GM12872 (cell line): Measurements from ENCODE around the gene NRG3.

ENCODE experiments used
- TF ChIP-seq, protein P1 (sequence below): IDR thresholded peaks from 3 replicates; pipeline ENCODE4 v1.5.1; 2011; ENCODE audit warnings: low read depth, mild to moderate bottlenecking, low read length, moderate library complexity; ENCODE audit not compliant: insufficient read depth

Gene NRG3

DNA sequence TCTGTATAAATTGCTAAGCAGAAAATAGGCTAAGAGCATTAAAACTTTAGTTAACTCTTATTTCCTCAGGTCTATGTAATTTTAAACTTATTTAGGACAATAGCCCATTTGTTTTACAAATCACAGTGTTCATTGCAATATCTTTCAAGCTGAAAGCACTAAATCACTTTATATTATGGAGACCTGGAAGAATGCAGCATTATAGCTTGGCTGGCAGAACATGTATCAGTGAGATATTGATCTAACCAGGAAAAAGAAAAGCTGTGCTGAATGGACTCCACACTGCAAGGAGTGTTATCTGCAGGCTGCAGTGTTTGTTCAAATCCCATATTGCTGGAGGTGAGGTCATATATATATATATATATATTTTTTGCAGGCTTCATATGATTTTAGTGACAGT, 517.5 kb downstream of the NRG3 start:
- TF ChIP-seq, protein P1, sequence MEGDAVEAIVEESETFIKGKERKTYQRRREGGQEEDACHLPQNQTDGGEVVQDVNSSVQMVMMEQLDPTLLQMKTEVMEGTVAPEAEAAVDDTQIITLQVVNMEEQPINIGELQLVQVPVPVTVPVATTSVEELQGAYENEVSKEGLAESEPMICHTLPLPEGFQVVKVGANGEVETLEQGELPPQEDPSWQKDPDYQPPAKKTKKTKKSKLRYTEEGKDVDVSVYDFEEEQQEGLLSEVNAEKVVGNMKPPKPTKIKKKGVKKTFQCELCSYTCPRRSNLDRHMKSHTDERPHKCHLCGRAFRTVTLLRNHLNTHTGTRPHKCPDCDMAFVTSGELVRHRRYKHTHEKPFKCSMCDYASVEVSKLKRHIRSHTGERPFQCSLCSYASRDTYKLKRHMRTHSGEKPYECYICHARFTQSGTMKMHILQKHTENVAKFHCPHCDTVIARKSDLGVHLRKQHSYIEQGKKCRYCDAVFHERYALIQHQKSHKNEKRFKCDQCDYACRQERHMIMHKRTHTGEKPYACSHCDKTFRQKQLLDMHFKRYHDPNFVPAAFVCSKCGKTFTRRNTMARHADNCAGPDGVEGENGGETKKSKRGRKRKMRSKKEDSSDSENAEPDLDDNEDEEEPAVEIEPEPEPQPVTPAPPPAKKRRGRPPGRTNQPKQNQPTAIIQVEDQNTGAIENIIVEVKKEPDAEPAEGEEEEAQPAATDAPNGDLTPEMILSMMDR = no peak

DNA sequence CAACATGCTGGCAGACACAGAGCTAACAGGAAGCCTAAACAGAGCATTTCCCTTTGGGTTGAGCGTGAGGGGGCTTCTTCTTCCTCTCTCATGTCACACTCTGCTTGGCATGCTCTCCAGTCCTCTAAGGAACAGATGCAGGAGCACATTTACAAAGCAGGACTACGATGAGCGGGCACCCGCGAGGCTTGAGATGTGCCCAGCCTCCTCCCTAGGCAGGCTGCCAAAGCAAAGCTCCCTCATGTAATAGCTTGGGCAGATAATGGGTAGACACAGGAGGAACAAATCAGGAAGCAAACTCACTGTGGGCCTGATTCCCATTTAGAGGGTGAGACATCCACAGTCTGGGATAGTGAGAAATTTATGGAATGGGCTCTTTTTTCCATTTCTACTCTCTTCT, 519.1 kb downstream of the NRG3 start:
- TF ChIP-seq, protein P1 = no peak

DNA sequence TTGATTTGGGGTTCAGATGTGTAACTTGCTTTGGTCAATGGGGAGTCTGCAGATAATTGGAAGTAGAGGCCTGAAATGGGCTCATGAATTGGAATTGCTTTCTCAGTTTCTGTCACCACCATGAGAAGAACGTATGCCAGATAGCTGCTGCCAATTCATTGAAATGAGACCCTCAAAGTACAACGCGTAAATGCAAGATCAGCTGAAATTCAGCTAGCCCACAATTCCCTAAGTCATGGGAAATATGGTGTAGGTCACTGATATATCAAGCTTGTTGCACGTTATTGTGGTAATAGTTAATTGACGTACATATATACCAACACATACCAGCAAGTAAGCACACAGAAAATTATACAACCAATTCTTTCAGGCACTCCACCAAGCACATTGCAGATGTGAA, 520.0 kb downstream of the NRG3 start:
- TF ChIP-seq, protein P1 = no peak

- TF ChIP-seq, protein P1 = no peak
Observed at GRCh38 chr10:82396886-82397285, 521.9 kb downstream of the NRG3 start.

DNA sequence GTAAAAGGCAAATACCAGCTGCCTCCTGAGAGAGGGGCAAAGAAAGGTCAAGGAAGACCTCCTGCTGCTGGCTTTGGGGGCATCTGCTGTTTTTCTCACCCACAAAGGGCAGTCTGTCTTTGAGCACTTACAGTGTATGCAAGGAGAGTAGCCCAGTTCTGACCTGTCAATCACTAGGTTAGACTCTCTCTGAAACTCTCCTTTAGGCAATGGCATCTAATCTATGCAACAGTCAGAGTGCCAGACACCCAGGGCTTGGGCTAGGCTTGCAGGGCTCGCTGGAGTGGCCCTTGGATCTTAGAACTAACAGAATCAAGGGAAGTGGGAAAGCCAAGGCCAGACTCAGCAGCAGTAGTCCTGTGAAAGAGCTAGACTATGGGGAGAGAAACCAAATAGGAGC, 522.9 kb downstream of the NRG3 start:
- TF ChIP-seq, protein P1 = no peak

GRCh38 chr10:82399850-82400249, 524.9 kb downstream of the NRG3 start:
- TF ChIP-seq, protein P1 = no peak

DNA sequence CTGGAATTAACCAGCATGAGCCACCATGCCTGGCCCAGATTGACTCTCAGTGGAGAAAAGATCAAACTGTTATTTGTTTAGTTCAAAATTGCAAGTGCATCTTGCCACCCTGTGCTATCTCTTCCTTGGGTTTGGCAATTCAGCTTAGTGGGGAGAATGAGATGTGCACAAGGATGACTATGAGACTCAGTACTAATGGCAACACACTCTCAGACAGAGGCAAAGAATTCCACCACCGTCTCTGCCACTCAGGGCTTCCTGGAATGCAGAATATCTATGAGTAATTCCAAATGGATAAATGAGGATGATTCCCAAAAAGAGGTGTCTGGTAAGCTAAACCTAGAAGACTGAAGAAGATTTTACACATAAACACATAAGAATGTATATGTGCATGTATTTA, 525.8 kb downstream of the NRG3 start:
- TF ChIP-seq, protein P1 = no peak

GRCh38 chr10:82402906-82403401, 528.0 kb downstream of the NRG3 start:
- TF ChIP-seq, protein P1 = no peak
